Fibroblast of lung (primary cell): ENCODE results near the gene EML4. TPM values are rescaled to one million over a fixed set of nuclear protein-coding genes. Genes with fewer than 3 reads are reported as not detected.

Source experiments
- DNase-seq, 2 donors: peaks; one replicate each; pipeline versions ENCODE4 v3.0.0 to v3.0.0-alpha.2; 2010; ENCODE audit warnings: low read depth in 2 of 2
- H2AFZ ChIP-seq: 2 replicates; pipeline ENCODE4 v1.5.1; 2012; ENCODE audit warnings: low read length, control low read depth, inconsistent platforms
- H3K27ac ChIP-seq: 2 replicates; pipeline ENCODE4 v1.5.1; 2011; ENCODE audit warnings: low read length, control low read depth; ENCODE audit not compliant: insufficient read depth
- H3K27me3 ChIP-seq: 2 replicates; pipeline ENCODE4 v1.5.1; 2011; ENCODE audit warnings: mild to moderate bottlenecking, low read length; ENCODE audit not compliant: control insufficient read depth, insufficient read depth
- H3K36me3 ChIP-seq: 2 replicates; pipeline ENCODE4 v1.5.1; 2011; ENCODE audit warnings: low read length; ENCODE audit not compliant: control insufficient read depth, insufficient read depth
- H3K4me1 ChIP-seq: 2 replicates; pipeline ENCODE4 v1.5.1; 2011; ENCODE audit warnings: low read length; ENCODE audit not compliant: control insufficient read depth, insufficient read depth; ENCODE audit errors: extremely low read depth
- H3K4me2 ChIP-seq: 2 replicates; pipeline ENCODE4 v1.5.1; 2011; ENCODE audit warnings: low read length, control low read depth; ENCODE audit not compliant: insufficient read depth; ENCODE audit errors: extremely low read depth
- H3K4me3 ChIP-seq, 4 experiments: fragments of 200-600 bp in 1 of 4; sonication (generic) in 1 of 4; replicated peaks in 1 of 4; 2 replicates each; pipeline ENCODE4 v1.5.1; 2011 to 2016; ENCODE audit warnings: low read length in 4 of 4, low read depth in 3 of 4, mild to moderate bottlenecking in 3 of 4, control low read depth in 2 of 4, inconsistent platforms in 1 of 4, mixed read lengths in 1 of 4; ENCODE audit not compliant: insufficient read depth in 1 of 4; ENCODE audit errors: control extremely low read depth in 1 of 4
- H3K79me2 ChIP-seq: 2 replicates; pipeline ENCODE4 v1.5.1; 2012; ENCODE audit warnings: mild to moderate bottlenecking, low read length, inconsistent platforms; ENCODE audit not compliant: control insufficient read depth, insufficient read depth
- H3K9ac ChIP-seq: 2 replicates; pipeline ENCODE4 v1.5.1; 2011; ENCODE audit warnings: mild to moderate bottlenecking, low read length, control low read depth; ENCODE audit not compliant: insufficient read depth
- H3K9me3 ChIP-seq: 2 replicates; pipeline ENCODE4 v1.5.1; 2012; ENCODE audit warnings: low read depth, low read length; ENCODE audit not compliant: control insufficient read depth, insufficient read depth
- H4K20me1 ChIP-seq: 2 replicates; pipeline ENCODE4 v1.5.1; 2011; ENCODE audit warnings: low read length; ENCODE audit not compliant: control insufficient read depth, insufficient read depth; ENCODE audit errors: extremely low read depth
- EZH2 ChIP-seq: IDR thresholded peaks from 2 replicates; pipeline ENCODE4 v1.5.1; 2012; ENCODE audit warnings: low read length, control low read depth, mild to moderate bottlenecking; ENCODE audit errors: missing control alignments
- polyA plus RNA-seq, 2 donors: library from polyadenylated mRNA; depleted of rRNA in 1 of 2; stranded (reverse) in 1 of 2; unstranded in 1 of 2; fragments of >200 nt; gene quantifications; 2 replicates each; pipeline ENCODE4 v1.2.1, GENCODE V29; 2011 to 2012; ENCODE audit warnings: missing spikeins in 1 of 2
- total RNA-seq: library from RNA; depleted of rRNA; stranded (reverse); fragments of >200 nt; gene quantifications from 2 replicates; pipeline ENCODE4 v1.2.1, GENCODE V29; 2014
- TF ChIP-seq, protein P1 (sequence below), 2 donors: IDR thresholded peaks in 1 of 2; conservative IDR thresholded peaks in 1 of 2; 1 replicate in 1 of 2; 2 replicates in 1 of 2; pipeline ENCODE4 v1.5.1; 2011 to 2012; ENCODE audit warnings: low read length in 2 of 2, control low read depth in 1 of 2, inconsistent platforms in 1 of 2, low read depth in 1 of 2, mild to moderate bottlenecking in 1 of 2

Gene EML4
- total and polyA plus RNA-seq, 2 donors (not counting 1 experiment from before 2014, with no cell fraction given), result 49.5 to 62.7 TPM

- DNase-seq, result no peak
- Histone ChIP-seq H3K36me3 (no peaks in the 10 kb centered on the region), H3K4me1 (peaks cover under 1% of the 10 kb centered on the region), H3K9me3 (no peaks in the 10 kb centered on the region), H3K9ac (no peak overlapping the region), H3K4me2 (no peak overlapping the region), H3K79me2 (peaks cover 25% of the 10 kb centered on the region), H3K27me3 (no peaks in the 10 kb centered on the region), H2AFZ (no peak overlapping the region), H3K27ac (no peak overlapping the region), H3K4me3 (no peak overlapping the region), H4K20me1 (peaks cover 1% of the 10 kb centered on the region)
- TF ChIP-seq, protein P1, sequence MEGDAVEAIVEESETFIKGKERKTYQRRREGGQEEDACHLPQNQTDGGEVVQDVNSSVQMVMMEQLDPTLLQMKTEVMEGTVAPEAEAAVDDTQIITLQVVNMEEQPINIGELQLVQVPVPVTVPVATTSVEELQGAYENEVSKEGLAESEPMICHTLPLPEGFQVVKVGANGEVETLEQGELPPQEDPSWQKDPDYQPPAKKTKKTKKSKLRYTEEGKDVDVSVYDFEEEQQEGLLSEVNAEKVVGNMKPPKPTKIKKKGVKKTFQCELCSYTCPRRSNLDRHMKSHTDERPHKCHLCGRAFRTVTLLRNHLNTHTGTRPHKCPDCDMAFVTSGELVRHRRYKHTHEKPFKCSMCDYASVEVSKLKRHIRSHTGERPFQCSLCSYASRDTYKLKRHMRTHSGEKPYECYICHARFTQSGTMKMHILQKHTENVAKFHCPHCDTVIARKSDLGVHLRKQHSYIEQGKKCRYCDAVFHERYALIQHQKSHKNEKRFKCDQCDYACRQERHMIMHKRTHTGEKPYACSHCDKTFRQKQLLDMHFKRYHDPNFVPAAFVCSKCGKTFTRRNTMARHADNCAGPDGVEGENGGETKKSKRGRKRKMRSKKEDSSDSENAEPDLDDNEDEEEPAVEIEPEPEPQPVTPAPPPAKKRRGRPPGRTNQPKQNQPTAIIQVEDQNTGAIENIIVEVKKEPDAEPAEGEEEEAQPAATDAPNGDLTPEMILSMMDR (conservative IDR thresholded peaks at IDR 0.05 in 1 of 2, IDR thresholded peaks at IDR 0.05 in 1 of 2; ENCODE audit: low read depth in 1 of 2, low read length in 2 of 2), result no peak
- no peak for TF ChIP-seq EZH2
These were observed 58.3 kb downstream of the EML4 start for GRCh38 chr2:42227491-42227890.

GRCh38 chr2:42228101-42228500 is 58.9 kb downstream of the EML4 start:
- Histone ChIP-seq H3K27me3 (no peaks in the 10 kb centered on the region), H2AFZ (no peak overlapping the region), H3K4me1 (no peaks in the 10 kb centered on the region), H3K4me2 (no peak overlapping the region), H3K27ac (no peak overlapping the region), H3K4me3 (no peak overlapping the region), H3K36me3 (no peaks in the 10 kb centered on the region), H3K9ac (no peak overlapping the region), H3K79me2 (peaks cover 25% of the 10 kb centered on the region), H4K20me1 (peaks cover 1% of the 10 kb centered on the region), H3K9me3 (no peaks in the 10 kb centered on the region)
- TF ChIP-seq EZH2, result no peak
- TF ChIP-seq, protein P1 (conservative IDR thresholded peaks at IDR 0.05 in 1 of 2, IDR thresholded peaks at IDR 0.05 in 1 of 2; ENCODE audit: low read depth in 1 of 2, low read length in 2 of 2), result no peak
- no peak for DNase-seq

DNA sequence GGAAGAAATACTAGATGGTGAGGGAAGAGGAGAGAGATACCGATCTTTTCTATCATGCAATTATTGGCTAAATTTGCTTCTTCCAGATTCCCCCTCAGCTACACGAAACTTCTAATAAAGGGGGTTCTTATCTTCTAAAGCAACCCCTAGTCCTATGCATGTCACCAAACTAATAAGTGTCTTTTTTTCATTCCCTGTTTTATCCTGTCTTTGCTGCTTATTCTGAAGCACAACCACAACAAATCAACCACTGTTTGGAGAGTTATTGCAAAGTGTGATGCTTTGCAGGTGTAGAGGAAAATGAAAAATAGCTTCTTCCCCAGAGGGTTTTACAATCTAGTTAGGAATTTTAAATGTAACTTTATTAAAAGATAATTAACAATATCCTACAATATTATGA is 60.8 kb downstream of the EML4 start:
- H3K36me3 ChIP-seq, result no peaks in the 10 kb centered on the region
- TF ChIP-seq EZH2, result no peak
- TF ChIP-seq, protein P1 (conservative IDR thresholded peaks at IDR 0.05 in 1 of 2, IDR thresholded peaks at IDR 0.05 in 1 of 2; ENCODE audit: low read depth in 1 of 2, low read length in 2 of 2), result no peak

More for the DNA sequence above, 60.8 kb downstream of the EML4 start:
- peaks cover 2% of the 10 kb centered on the region for H3K4me1 ChIP-seq
- DNase-seq, result no peak
- H3K9me3 ChIP-seq, result no peaks in the 10 kb centered on the region
- no peak overlapping the region for H3K4me3 ChIP-seq
- H4K20me1 ChIP-seq, result peaks cover 1% of the 10 kb centered on the region
- H3K27ac ChIP-seq, result no peak overlapping the region
- H3K4me2 ChIP-seq, result no peak overlapping the region
- H3K79me2 ChIP-seq, result peaks cover 22% of the 10 kb centered on the region
- no peak overlapping the region for H3K9ac ChIP-seq
- H2AFZ ChIP-seq, result no peak overlapping the region
- no peaks in the 10 kb centered on the region for H3K27me3 ChIP-seq
